Prostate gland (tissue), 2 donors: ENCODE data around the gene WWTR1.

Source experiments
- CTCF ChIP-seq, 4 experiments: fragments of 200-600 bp in 2 of 4; fragments of 450-650 bp in 2 of 4; sonication (generic) in 2 of 4; IDR thresholded peaks; 1 replicate in 3 of 4; 2 replicates in 1 of 4; pipeline ENCODE4 v1.5.1; 2016 to 2019; ENCODE audit warnings: antibody characterized with exemption in 4 of 4, mild to moderate bottlenecking in 2 of 4, moderate library complexity in 2 of 4
- POLR2A ChIP-seq: fragments of 450-650 bp; IDR thresholded peaks from one replicate; pipeline ENCODE4 v1.6.1; 2016; ENCODE audit warnings: antibody characterized with exemption, mild to moderate bottlenecking

DNA sequence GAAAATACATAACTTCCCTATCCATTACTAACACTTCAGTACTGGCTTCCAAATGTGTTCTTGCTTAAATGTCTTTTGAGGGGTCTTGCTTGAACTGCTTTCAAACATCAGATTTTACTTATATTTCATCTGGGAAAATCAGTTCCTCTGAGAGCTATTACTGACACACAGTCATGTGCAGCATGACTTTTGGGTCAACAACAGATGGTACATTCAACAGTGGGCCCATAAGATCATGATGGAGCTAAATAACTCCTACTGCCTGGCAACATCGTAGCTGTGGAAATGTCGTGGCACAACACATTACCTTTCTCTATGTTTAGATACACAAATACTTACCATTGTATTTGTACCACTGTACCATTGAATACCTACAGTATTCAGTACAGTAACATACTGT lies 43.8 kb downstream of the WWTR1 start:
- TF ChIP-seq CTCF (IDR thresholded peaks at IDR 0.05) (no peak), POLR2A (no peak)
